ENCODE results near the gene DDX39B.
A peak's percentile ranks its signal among the peaks of the same experiment; 100 is the strongest.

Gene DDX39B

DNA sequence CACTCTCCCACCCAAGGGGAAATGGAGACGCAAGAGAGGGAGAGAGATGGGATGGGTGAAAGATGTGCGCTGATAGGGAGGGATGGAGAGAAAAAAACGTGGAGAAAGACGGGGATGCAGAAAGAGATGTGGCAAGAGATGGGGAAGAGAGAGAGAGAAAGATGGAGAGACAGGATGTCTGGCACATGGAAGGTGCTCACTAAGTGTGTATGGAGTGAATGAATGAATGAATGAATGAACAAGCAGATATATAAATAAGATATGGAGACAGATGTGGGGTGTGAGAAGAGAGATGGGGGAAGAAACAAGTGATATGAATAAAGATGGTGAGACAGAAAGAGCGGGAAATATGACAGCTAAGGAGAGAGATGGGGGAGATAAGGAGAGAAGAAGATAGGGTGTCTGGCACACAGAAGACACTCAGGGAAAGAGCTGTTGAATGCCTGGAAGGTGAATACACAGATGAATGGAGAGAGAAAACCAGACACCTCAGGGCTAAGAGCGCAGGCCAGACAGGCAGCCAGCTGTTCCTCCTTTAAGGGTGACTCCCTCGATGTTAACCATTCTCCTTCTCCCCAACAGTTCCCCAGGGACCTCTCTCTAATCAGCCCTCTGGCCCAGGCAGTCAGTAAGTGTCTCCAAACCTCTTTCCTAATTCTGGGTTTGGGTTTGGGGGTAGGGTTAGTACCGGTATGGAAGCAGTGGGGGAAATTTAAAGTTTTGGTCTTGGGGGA, 34.3 kb upstream of the DDX39B start:
- no peak for DNase-seq (ENCODE audit: low read depth)

GRCh38 chr6:31575335-31575901, 33.6 kb upstream of the DDX39B start, which contains the start of gene TNF:
TNF (plus strand) TSS chr6:31575565; CDS start chr6:31575742, 177 bp downstream.
- DNase-seq (ENCODE audit: low read depth) = peak; percentile 70

GRCh38 chr6:31574106-31575061, 32.6 kb upstream of the DDX39B start:
- no peak for DNase-seq (ENCODE audit: low read depth)

DNA sequence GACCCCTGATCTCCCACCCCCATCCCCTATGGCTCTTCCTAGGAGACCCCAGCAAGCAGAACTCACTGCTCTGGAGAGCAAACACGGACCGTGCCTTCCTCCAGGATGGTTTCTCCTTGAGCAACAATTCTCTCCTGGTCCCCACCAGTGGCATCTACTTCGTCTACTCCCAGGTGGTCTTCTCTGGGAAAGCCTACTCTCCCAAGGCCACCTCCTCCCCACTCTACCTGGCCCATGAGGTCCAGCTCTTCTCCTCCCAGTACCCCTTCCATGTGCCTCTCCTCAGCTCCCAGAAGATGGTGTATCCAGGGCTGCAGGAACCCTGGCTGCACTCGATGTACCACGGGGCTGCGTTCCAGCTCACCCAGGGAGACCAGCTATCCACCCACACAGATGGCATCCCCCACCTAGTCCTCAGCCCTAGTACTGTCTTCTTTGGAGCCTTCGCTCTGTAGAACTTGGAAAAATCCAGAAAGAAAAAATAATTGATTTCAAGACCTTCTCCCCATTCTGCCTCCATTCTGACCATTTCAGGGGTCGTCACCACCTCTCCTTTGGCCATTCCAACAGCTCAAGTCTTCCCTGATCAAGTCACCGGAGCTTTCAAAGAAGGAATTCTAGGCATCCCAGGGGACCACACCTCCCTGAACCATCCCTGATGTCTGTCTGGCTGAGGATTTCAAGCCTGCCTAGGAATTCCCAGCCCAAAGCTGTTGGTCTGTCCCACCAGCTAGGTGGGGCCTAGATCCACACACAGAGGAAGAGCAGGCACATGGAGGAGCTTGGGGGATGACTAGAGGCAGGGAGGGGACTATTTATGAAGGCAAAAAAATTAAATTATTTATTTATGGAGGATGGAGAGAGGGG, 31.7 kb upstream of the DDX39B start:
- DNase-seq (ENCODE audit: low read depth) = no peak

DNA sequence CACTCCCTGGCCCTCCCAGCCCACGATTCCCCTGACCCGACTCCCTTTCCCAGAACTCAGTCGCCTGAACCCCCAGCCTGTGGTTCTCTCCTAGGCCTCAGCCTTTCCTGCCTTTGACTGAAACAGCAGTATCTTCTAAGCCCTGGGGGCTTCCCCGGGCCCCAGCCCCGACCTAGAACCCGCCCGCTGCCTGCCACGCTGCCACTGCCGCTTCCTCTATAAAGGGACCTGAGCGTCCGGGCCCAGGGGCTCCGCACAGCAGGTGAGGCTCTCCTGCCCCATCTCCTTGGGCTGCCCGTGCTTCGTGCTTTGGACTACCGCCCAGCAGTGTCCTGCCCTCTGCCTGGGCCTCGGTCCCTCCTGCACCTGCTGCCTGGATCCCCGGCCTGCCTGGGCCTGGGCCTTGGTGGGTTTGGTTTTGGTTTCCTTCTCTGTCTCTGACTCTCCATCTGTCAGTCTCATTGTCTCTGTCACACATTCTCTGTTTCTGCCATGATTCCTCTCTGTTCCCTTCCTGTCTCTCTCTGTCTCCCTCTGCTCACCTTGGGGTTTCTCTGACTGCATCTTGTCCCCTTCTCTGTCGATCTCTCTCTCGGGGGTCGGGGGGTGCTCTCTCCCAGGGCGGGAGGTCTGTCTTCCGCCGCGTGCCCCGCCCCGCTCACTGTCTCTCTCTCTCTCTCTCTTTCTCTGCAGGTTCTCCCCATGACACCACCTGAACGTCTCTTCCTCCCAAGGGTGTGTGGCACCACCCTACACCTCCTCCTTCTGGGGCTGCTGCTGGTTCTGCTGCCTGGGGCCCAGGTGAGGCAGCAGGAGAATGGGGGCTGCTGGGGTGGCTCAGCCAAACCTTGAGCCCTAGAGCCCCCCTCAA, 30.5 kb upstream of the DDX39B start, which contains the start of gene LTA:
Gene LTA (plus strand): TSS at position 249 of the 871 bp plus-strand sequence. CDS start 454 bp downstream, at position 703.
- peak; percentile 63 for DNase-seq (ENCODE audit: low read depth)

- DNase-seq (ENCODE audit: low read depth) = no peak
These were observed 28.2 kb upstream of the DDX39B start for GRCh38 chr6:31569861-31570536.

- DNase-seq (ENCODE audit: low read depth) = no peak
These were observed 26.7 kb upstream of the DDX39B start for GRCh38 chr6:31568537-31568961.

- no peak for DNase-seq (ENCODE audit: low read depth)
These were observed 25.9 kb upstream of the DDX39B start for GRCh38 chr6:31567531-31568370.

DNA sequence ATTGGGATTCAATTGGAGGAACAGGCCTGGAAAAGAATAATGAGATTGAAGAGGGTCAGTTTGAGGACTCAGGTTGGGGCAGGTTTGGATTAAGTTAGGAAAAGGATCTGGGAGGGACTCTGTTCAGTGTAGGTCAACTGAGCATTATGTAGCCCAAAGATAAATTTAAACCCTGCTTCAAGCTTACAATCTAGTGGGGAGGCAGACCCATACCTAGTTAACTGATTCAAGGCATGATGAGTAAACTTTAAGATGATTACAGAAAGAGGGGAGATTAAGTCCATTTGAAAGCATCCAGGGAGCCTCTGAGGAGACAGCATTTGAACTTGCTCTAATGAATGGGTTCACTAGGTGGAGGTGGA, 18.9 kb upstream of the DDX39B start:
- DNase-seq (ENCODE audit: low read depth) = no peak

- DNase-seq (ENCODE audit: low read depth) = no peak
These were observed 18.3 kb upstream of the DDX39B start for GRCh38 chr6:31559958-31560696.

- no peak for DNase-seq (ENCODE audit: low read depth)
These were observed 17.8 kb upstream of the DDX39B start for GRCh38 chr6:31559606-31559957.

DNA sequence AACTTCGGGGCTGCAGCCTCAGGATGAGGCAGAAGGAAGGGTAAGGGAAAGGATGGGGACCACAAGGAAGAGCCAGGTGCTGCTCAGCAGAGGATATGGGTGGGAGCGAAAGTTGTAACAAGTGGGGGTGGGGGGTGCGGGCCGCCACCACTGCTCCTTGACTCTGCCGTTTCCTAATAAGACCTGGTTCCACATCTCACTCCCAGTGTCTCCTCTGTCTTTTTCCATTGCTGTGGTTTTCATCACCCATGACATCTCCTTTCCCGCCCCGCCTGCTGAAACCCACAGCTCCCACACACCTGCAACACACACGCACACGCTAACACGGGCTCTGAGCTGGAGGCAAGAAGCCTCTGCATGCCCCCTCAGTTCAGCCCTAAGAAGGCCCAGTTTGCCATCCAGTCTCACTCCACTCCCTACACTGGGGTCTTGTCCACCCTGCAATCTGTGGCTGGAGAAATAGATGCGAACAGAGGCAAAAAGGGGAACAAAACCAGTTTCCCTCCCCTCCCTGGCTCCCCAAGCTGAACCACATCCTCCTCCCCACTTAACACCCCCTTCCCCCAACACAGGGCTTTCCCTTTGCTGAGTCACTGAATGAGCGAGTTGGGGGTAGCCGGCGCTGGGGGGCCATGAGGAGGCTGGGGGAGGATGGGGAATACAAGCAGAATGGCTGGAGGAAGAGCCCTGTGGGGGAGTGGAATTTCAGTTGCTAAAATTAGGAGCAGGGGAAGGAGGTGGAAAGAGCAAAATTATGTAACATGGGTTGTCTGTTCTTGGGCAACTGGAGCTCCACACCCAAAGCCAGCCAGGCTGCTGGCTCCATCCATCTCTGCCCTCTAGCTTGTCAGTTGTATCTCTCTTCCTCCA, 17.1 kb upstream of the DDX39B start:
- peak; percentile 50 for DNase-seq (ENCODE audit: low read depth)

- DNase-seq (ENCODE audit: low read depth) = no peak
These were observed 16.5 kb upstream of the DDX39B start for GRCh38 chr6:31558318-31558625.

- DNase-seq (ENCODE audit: low read depth) = no peak
These were observed 15.9 kb upstream of the DDX39B start for GRCh38 chr6:31557443-31558317.

DNA sequence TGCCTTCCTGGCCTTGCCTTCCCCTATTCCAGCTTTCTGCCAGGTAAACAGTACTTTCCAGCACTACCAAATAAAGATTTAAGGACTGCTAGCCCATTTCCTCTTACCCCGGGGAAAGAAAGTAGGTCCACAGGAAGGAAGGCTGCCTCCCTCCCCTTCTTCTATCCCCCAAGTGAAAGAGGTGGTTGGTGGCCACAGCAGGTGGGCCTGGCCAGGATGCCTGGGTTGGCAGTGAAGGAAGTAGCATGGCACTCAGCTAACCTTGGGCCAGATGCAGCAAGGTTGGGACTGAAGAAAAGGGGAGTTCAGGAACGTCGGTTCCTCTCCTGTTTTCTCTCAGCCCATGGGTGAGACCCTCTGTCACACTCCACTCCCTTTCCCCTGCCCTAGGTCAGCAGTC, 14.5 kb upstream of the DDX39B start:
- no peak for DNase-seq (ENCODE audit: low read depth)

GRCh38 chr6:31551371-31551770, 9.6 kb upstream of the DDX39B start:
- DNase-seq (ENCODE audit: low read depth) = peak; percentile 45

GRCh38 chr6:31548544-31548873, 6.7 kb upstream of the DDX39B start:
- DNase-seq (ENCODE audit: low read depth) = no peak

Data from activated T-helper 1 cell treated with Interleukin-2 at 50 U/mL for 16 hours (primary cell).